ENCODE results near the gene IL11.

The IL11 gene

GRCh38 chr19:55325172-55325571 is 45.1 kb downstream of the IL11 start, which contains the start of gene TMEM150B:
TSS of gene TMEM150B (minus strand) at chr19:55325341. CDS start at chr19:55321036, 4,305 bp downstream.
- no peak within 1 kb of the TSS for H3K27ac ChIP-seq (ENCODE audit: insufficient read depth, low read length, poor library complexity, severe bottlenecking)
- H3K27me3 ChIP-seq (replicated peaks; ENCODE audit: control insufficient read depth, insufficient read depth, low read length, poor library complexity, severe bottlenecking) = no peaks in the 10 kb centered on the region
- H3K36me3 ChIP-seq (ENCODE audit: control insufficient read depth, insufficient read depth, low read length) = no peaks in the 10 kb centered on the region
- H3K9me3 ChIP-seq (ENCODE audit: control insufficient read depth, low read length) = no peaks in the 10 kb centered on the region
- DNase-seq = no peak
- no peaks in the 10 kb centered on the region for H3K4me1 ChIP-seq (ENCODE audit: control insufficient read depth, insufficient read depth, low read length, poor library complexity, severe bottlenecking)
- no peak within 1 kb of the TSS for H3K4me3 ChIP-seq (ENCODE audit: insufficient read depth, low read depth, low read length, poor library complexity, severe bottlenecking)

GRCh38 chr19:55324662-55325061 is 45.6 kb downstream of the IL11 start:
- H3K27ac ChIP-seq (ENCODE audit: insufficient read depth, low read length, poor library complexity, severe bottlenecking) = no peak overlapping the region
- no peaks in the 10 kb centered on the region for H3K4me1 ChIP-seq (ENCODE audit: control insufficient read depth, insufficient read depth, low read length, poor library complexity, severe bottlenecking)
- no peak for DNase-seq
- H3K9me3 ChIP-seq (ENCODE audit: control insufficient read depth, low read length) = no peaks in the 10 kb centered on the region
- no peaks in the 10 kb centered on the region for H3K36me3 ChIP-seq (ENCODE audit: control insufficient read depth, insufficient read depth, low read length)
- H3K4me3 ChIP-seq (ENCODE audit: insufficient read depth, low read depth, low read length, poor library complexity, severe bottlenecking) = no peak overlapping the region
- no peaks in the 10 kb centered on the region for H3K27me3 ChIP-seq (replicated peaks; ENCODE audit: control insufficient read depth, insufficient read depth, low read length, poor library complexity, severe bottlenecking)

GRCh38 chr19:55322204-55322885 is 47.9 kb downstream of the IL11 start:
- DNase-seq = no peak
- Histone ChIP-seq H3K36me3 (ENCODE audit: control insufficient read depth, insufficient read depth, low read length) (no peaks in the 10 kb centered on the region), H3K27me3 (replicated peaks; ENCODE audit: control insufficient read depth, insufficient read depth, low read length, poor library complexity, severe bottlenecking) (no peaks in the 10 kb centered on the region), H3K4me1 (ENCODE audit: control insufficient read depth, insufficient read depth, low read length, poor library complexity, severe bottlenecking) (no peaks in the 10 kb centered on the region), H3K9me3 (ENCODE audit: control insufficient read depth, low read length) (no peaks in the 10 kb centered on the region), H3K4me3 (ENCODE audit: insufficient read depth, low read depth, low read length, poor library complexity, severe bottlenecking) (no peak overlapping the region), H3K27ac (ENCODE audit: insufficient read depth, low read length, poor library complexity, severe bottlenecking) (no peak overlapping the region)

- Histone ChIP-seq H3K36me3 (ENCODE audit: control insufficient read depth, insufficient read depth, low read length) (no peaks in the 10 kb centered on the region), H3K4me1 (ENCODE audit: control insufficient read depth, insufficient read depth, low read length, poor library complexity, severe bottlenecking) (no peaks in the 10 kb centered on the region), H3K27ac (ENCODE audit: insufficient read depth, low read length, poor library complexity, severe bottlenecking) (no peak overlapping the region), H3K27me3 (replicated peaks; ENCODE audit: control insufficient read depth, insufficient read depth, low read length, poor library complexity, severe bottlenecking) (no peaks in the 10 kb centered on the region), H3K9me3 (ENCODE audit: control insufficient read depth, low read length) (no peaks in the 10 kb centered on the region), H3K4me3 (ENCODE audit: insufficient read depth, low read depth, low read length, poor library complexity, severe bottlenecking) (no peak overlapping the region)
- DNase-seq = no peak
These were observed 48.7 kb downstream of the IL11 start for GRCh38 chr19:55321466-55322137.

- Histone ChIP-seq H3K36me3 (ENCODE audit: control insufficient read depth, insufficient read depth, low read length) (no peaks in the 10 kb centered on the region), H3K9me3 (ENCODE audit: control insufficient read depth, low read length) (no peaks in the 10 kb centered on the region), H3K27me3 (replicated peaks; ENCODE audit: control insufficient read depth, insufficient read depth, low read length, poor library complexity, severe bottlenecking) (no peaks in the 10 kb centered on the region), H3K27ac (ENCODE audit: insufficient read depth, low read length, poor library complexity, severe bottlenecking) (no peak overlapping the region), H3K4me3 (ENCODE audit: insufficient read depth, low read depth, low read length, poor library complexity, severe bottlenecking) (no peak overlapping the region), H3K4me1 (ENCODE audit: control insufficient read depth, insufficient read depth, low read length, poor library complexity, severe bottlenecking) (no peaks in the 10 kb centered on the region)
- no peak for DNase-seq
These were observed 49.3 kb downstream of the IL11 start for GRCh38 chr19:55320844-55321419.

- no peak for DNase-seq
These were observed 50.5 kb downstream of the IL11 start for GRCh38 chr19:55319785-55320184.

GRCh38 chr19:55316646-55317045 is 53.6 kb downstream of the IL11 start:
- Histone ChIP-seq H3K27ac (ENCODE audit: insufficient read depth, low read length, poor library complexity, severe bottlenecking) (no peak overlapping the region), H3K4me3 (ENCODE audit: insufficient read depth, low read depth, low read length, poor library complexity, severe bottlenecking) (no peak overlapping the region), H3K9me3 (ENCODE audit: control insufficient read depth, low read length) (no peaks in the 10 kb centered on the region), H3K27me3 (replicated peaks; ENCODE audit: control insufficient read depth, insufficient read depth, low read length, poor library complexity, severe bottlenecking) (no peaks in the 10 kb centered on the region), H3K36me3 (ENCODE audit: control insufficient read depth, insufficient read depth, low read length) (no peaks in the 10 kb centered on the region), H3K4me1 (ENCODE audit: control insufficient read depth, insufficient read depth, low read length, poor library complexity, severe bottlenecking) (no peaks in the 10 kb centered on the region)
- no peak for DNase-seq

More at GRCh38 chr19:55319785-55320184, 50.5 kb downstream of the IL11 start:
- H3K4me1 ChIP-seq (ENCODE audit: control insufficient read depth, insufficient read depth, low read length, poor library complexity, severe bottlenecking) = no peaks in the 10 kb centered on the region
- H3K9me3 ChIP-seq (ENCODE audit: control insufficient read depth, low read length) = no peaks in the 10 kb centered on the region
- no peak overlapping the region for H3K27ac ChIP-seq (ENCODE audit: insufficient read depth, low read length, poor library complexity, severe bottlenecking)
- no peaks in the 10 kb centered on the region for H3K36me3 ChIP-seq (ENCODE audit: control insufficient read depth, insufficient read depth, low read length)
- H3K27me3 ChIP-seq (replicated peaks; ENCODE audit: control insufficient read depth, insufficient read depth, low read length, poor library complexity, severe bottlenecking) = no peaks in the 10 kb centered on the region
- H3K4me3 ChIP-seq (ENCODE audit: insufficient read depth, low read depth, low read length, poor library complexity, severe bottlenecking) = no peak overlapping the region

GRCh38 chr19:55315956-55316525 is 54.2 kb downstream of the IL11 start:
- no peaks in the 10 kb centered on the region for H3K27me3 ChIP-seq (replicated peaks; ENCODE audit: control insufficient read depth, insufficient read depth, low read length, poor library complexity, severe bottlenecking)
- H3K9me3 ChIP-seq (ENCODE audit: control insufficient read depth, low read length) = no peaks in the 10 kb centered on the region
- no peaks in the 10 kb centered on the region for H3K36me3 ChIP-seq (ENCODE audit: control insufficient read depth, insufficient read depth, low read length)
- no peak for DNase-seq
- H3K27ac ChIP-seq (ENCODE audit: insufficient read depth, low read length, poor library complexity, severe bottlenecking) = no peak overlapping the region
- H3K4me1 ChIP-seq (ENCODE audit: control insufficient read depth, insufficient read depth, low read length, poor library complexity, severe bottlenecking) = no peaks in the 10 kb centered on the region
- H3K4me3 ChIP-seq (ENCODE audit: insufficient read depth, low read depth, low read length, poor library complexity, severe bottlenecking) = no peak overlapping the region

- Histone ChIP-seq H3K36me3 (ENCODE audit: control insufficient read depth, insufficient read depth, low read length) (no peaks in the 10 kb centered on the region), H3K4me1 (ENCODE audit: control insufficient read depth, insufficient read depth, low read length, poor library complexity, severe bottlenecking) (no peaks in the 10 kb centered on the region), H3K27me3 (replicated peaks; ENCODE audit: control insufficient read depth, insufficient read depth, low read length, poor library complexity, severe bottlenecking) (no peaks in the 10 kb centered on the region), H3K27ac (ENCODE audit: insufficient read depth, low read length, poor library complexity, severe bottlenecking) (no peak overlapping the region), H3K9me3 (ENCODE audit: control insufficient read depth, low read length) (no peaks in the 10 kb centered on the region), H3K4me3 (ENCODE audit: insufficient read depth, low read depth, low read length, poor library complexity, severe bottlenecking) (no peak overlapping the region)
- DNase-seq = no peak
These were observed 55.9 kb downstream of the IL11 start for GRCh38 chr19:55314396-55314795.
